ENCODE data around the gene RAB7B. TPM values are rescaled to one million over a fixed set of nuclear protein-coding genes. Genes with fewer than 3 reads are reported as not detected.

The RAB7B gene
- total and polyA plus RNA-seq, 2 experiments from 2014 or later: 4.5 to 22.6 TPM

DNA sequence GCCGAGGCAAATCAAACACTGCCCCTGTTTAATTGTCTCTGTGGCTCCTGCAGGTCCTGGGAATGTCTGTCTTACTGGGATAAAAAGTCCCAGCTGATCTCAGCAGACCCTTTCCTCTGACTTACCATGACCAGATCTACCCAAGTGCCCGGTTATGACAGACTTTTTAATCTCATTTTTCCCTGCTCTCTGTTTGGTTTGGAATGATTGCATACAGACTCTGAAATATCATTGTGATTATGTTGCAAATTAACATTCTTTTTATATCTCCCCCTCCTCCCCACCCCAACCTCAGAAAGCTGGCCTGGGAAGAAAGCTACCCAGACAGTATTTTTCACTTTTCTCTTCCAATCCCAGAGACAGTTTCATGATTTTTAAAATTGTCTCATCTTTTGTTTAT lies 16.3 kb downstream of the RAB7B start:
- H3K4me2 ChIP-seq: no peak overlapping the region
- H3K27me3 ChIP-seq: no peaks in the 10 kb centered on the region
- no peaks in the 10 kb centered on the region for H3K79me2 ChIP-seq
- no peaks in the 10 kb centered on the region for H3K4me1 ChIP-seq (ENCODE audit: insufficient read depth)
- H2AFZ ChIP-seq: no peak overlapping the region
- no peak overlapping the region for H3K27ac ChIP-seq
- no peaks in the 10 kb centered on the region for H3K9me2 ChIP-seq (replicated peaks; ENCODE audit: insufficient read depth)
- no peaks in the 10 kb centered on the region for H3K9me3 ChIP-seq (ENCODE audit: low read depth)
- 29% methylated on average over 2 of the region's 2 CpGs for WGBS (ENCODE audit: low lambda C conversion rate, missing lambda C conversion rate)
- H4K20me1 ChIP-seq (ENCODE audit: insufficient read depth, poor library complexity, severe bottlenecking): no peaks in the 10 kb centered on the region
- TF ChIP-seq, protein P1, sequence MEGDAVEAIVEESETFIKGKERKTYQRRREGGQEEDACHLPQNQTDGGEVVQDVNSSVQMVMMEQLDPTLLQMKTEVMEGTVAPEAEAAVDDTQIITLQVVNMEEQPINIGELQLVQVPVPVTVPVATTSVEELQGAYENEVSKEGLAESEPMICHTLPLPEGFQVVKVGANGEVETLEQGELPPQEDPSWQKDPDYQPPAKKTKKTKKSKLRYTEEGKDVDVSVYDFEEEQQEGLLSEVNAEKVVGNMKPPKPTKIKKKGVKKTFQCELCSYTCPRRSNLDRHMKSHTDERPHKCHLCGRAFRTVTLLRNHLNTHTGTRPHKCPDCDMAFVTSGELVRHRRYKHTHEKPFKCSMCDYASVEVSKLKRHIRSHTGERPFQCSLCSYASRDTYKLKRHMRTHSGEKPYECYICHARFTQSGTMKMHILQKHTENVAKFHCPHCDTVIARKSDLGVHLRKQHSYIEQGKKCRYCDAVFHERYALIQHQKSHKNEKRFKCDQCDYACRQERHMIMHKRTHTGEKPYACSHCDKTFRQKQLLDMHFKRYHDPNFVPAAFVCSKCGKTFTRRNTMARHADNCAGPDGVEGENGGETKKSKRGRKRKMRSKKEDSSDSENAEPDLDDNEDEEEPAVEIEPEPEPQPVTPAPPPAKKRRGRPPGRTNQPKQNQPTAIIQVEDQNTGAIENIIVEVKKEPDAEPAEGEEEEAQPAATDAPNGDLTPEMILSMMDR (IDR thresholded peaks at IDR 0.05; ENCODE audit: poor library complexity): no peak
- TF ChIP-seq EZH2 (IDR thresholded peaks at IDR 0.05; ENCODE audit: borderline replicate concordance) (no peak), EZH2phosphoT487 (IDR thresholded peaks at IDR 0.05; ENCODE audit: low read depth, severe bottlenecking, unreplicated experiment) (no peak)
- no peak overlapping the region for H3K4me3 ChIP-seq
- no peak for DNase-seq (ENCODE audit: low spot score)
- H3K36me3 ChIP-seq (replicated peaks; ENCODE audit: insufficient read depth, low read depth): no peaks in the 10 kb centered on the region

DNA sequence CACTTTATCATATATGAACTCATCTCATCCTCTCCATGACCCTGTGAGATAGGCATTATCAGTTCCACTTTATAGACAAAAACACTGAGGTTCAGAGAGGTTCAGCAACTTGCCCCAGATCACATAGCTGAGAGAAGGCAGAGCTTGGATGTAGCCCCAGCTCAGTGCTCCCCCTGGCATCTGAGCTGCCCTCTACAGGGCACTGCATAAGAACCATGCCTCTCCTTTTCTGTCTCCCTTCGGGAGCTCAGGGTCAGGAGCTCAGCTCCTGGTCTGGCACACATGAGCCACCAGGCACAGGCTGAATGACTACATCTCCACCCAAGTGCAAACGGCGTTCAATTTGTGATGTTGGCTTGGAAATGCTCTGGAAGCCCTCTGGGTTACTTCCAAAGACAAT lies 16.9 kb downstream of the RAB7B start:
- 86% methylated on average over 3 of the region's 3 CpGs for WGBS (ENCODE audit: low lambda C conversion rate, missing lambda C conversion rate)
- Histone ChIP-seq H2AFZ (no peak overlapping the region), H3K4me3 (no peak overlapping the region), H3K9me3 (ENCODE audit: low read depth) (no peaks in the 10 kb centered on the region), H3K4me2 (no peak overlapping the region), H3K27ac (no peak overlapping the region), H4K20me1 (ENCODE audit: insufficient read depth, poor library complexity, severe bottlenecking) (no peaks in the 10 kb centered on the region), H3K36me3 (replicated peaks; ENCODE audit: insufficient read depth, low read depth) (no peaks in the 10 kb centered on the region), H3K9me2 (replicated peaks; ENCODE audit: insufficient read depth) (no peaks in the 10 kb centered on the region), H3K79me2 (no peaks in the 10 kb centered on the region), H3K27me3 (no peaks in the 10 kb centered on the region), H3K4me1 (ENCODE audit: insufficient read depth) (no peaks in the 10 kb centered on the region)
- no peak for DNase-seq (ENCODE audit: low spot score)
- TF ChIP-seq EZH2phosphoT487 (IDR thresholded peaks at IDR 0.05; ENCODE audit: low read depth, severe bottlenecking, unreplicated experiment): no peak

DNA sequence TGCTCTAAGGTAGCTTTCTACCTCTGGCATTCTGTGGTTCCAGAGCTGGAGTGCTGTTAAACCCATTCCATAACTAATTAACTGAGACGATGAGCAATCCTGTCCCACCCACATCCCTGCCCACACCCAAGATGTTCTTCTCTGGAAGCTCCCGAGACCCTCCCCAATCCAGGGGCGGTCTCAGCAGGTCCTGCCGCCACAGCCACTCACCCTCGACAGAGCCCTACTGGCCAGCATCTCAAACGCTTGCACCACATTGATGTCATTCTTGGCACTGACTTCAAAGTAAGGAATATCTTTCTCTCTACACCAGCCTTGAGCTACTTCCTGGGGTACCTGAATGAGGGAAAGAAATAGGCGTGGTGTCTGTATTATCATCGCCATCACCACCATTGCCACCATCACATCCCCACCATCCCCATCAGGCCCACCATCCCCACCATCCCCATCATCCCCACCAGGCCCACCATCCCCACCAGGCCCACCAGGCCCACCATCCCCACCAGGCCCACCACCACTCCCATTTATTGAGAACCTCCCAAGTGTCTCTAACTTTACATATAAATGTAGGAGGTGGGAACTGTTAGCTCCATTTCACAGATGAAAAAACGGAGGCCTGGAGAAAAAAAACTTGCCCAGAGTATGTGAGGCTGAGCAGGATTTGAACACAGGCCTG lies 17.7 kb downstream of the RAB7B start:
- H4K20me1 ChIP-seq (ENCODE audit: insufficient read depth, poor library complexity, severe bottlenecking): no peaks in the 10 kb centered on the region
- H3K27me3 ChIP-seq: no peaks in the 10 kb centered on the region
- no peak overlapping the region for H3K27ac ChIP-seq
- DNase-seq (ENCODE audit: low spot score): no peak
- H3K4me2 ChIP-seq: no peak overlapping the region
- TF ChIP-seq, protein P1 (IDR thresholded peaks at IDR 0.05; ENCODE audit: poor library complexity): no peak
- TF ChIP-seq EZH2 (IDR thresholded peaks at IDR 0.05; ENCODE audit: borderline replicate concordance): no peak
- no peak for TF ChIP-seq EZH2phosphoT487 (IDR thresholded peaks at IDR 0.05; ENCODE audit: low read depth, severe bottlenecking, unreplicated experiment)
- no peaks in the 10 kb centered on the region for H3K79me2 ChIP-seq
- no peaks in the 10 kb centered on the region for H3K4me1 ChIP-seq (ENCODE audit: insufficient read depth)
- no peaks in the 10 kb centered on the region for H3K9me3 ChIP-seq (ENCODE audit: low read depth)
- 92% methylated on average over 8 of the region's 9 CpGs for WGBS (ENCODE audit: low lambda C conversion rate, missing lambda C conversion rate)
- H3K4me3 ChIP-seq: no peak overlapping the region
- no peaks in the 10 kb centered on the region for H3K9me2 ChIP-seq (replicated peaks; ENCODE audit: insufficient read depth)
- no peaks in the 10 kb centered on the region for H3K36me3 ChIP-seq (replicated peaks; ENCODE audit: insufficient read depth, low read depth)
- H2AFZ ChIP-seq: no peak overlapping the region

DNA sequence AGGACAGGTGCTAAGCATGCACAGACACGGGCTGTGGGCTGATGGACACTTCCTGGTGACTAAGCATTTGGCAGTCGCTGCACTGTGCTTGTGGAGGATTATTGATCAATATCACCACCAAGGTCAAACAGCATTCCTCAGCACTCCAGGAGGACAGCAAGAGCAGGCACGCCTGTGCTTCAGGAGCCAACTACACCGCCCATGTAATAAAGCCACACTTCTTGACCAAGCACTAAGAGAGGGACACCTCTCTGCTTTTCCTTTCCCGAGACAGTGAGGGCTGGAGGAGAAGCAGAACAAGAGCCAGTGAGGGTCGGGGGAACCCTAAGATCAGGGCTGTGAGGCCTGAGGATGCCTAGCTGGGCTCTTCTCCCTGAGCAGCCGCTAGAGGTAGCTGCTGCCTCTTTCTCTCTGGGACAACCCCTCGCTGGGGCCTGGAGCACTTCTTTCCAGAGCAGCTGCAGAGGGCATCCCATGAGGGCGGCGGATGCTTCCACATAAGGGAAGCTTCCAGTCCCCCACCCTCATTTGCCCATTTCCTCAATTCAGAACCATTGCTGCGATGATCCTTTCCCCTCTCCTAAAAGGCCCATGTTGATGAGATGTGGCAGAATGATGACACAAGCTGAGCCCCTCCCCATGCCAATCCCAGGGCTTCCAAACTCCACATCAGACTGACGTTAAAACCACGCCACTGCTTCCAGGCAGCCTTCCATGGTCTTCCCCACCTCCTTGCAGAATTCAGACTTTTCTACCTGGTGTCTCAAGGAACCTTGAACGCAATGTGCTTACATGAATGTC lies 19.1 kb downstream of the RAB7B start:
- DNase-seq (ENCODE audit: low spot score): peak; percentile 84

More for the DNA sequence above, 19.1 kb downstream of the RAB7B start:
- WGBS (ENCODE audit: low lambda C conversion rate, missing lambda C conversion rate): 39% methylated on average over 14 of the region's 14 CpGs
- Histone ChIP-seq H3K4me3 (no peak overlapping the region), H4K20me1 (ENCODE audit: insufficient read depth, poor library complexity, severe bottlenecking) (no peaks in the 10 kb centered on the region), H3K9me3 (ENCODE audit: low read depth) (no peaks in the 10 kb centered on the region), H3K79me2 (no peaks in the 10 kb centered on the region), H3K9me2 (replicated peaks; ENCODE audit: insufficient read depth) (no peaks in the 10 kb centered on the region), H2AFZ (no peak overlapping the region), H3K4me1 (ENCODE audit: insufficient read depth) (no peaks in the 10 kb centered on the region), H3K27ac (peak overlapping the region; percentile 62), H3K27me3 (no peaks in the 10 kb centered on the region), H3K36me3 (replicated peaks; ENCODE audit: insufficient read depth, low read depth) (no peaks in the 10 kb centered on the region), H3K4me2 (peak overlapping the region; percentile 34)
- TF ChIP-seq EZH2 (IDR thresholded peaks at IDR 0.05; ENCODE audit: borderline replicate concordance): no peak
- TF ChIP-seq, protein P1 (IDR thresholded peaks at IDR 0.05; ENCODE audit: poor library complexity): peak; percentile 82
- TF ChIP-seq EZH2phosphoT487 (IDR thresholded peaks at IDR 0.05; ENCODE audit: low read depth, severe bottlenecking, unreplicated experiment): no peak
